ENCODE data around the gene HIRIP3. TPM values are rescaled to one million over a fixed set of nuclear protein-coding genes. Genes with fewer than 3 reads are reported as not detected.
"Not testable (repeated sequence)": the region's sequence is repeated elsewhere in the genome, so short reads cannot be mapped to it uniquely, and the experiment has no call there.

The HIRIP3 gene
- 10 to 100 TPM; 49.3 to 56.5 TPM for total RNA-seq

- H3K9me3 Mint-ChIP-seq (ENCODE audit: low read depth) = no peaks in the 10 kb centered on the region
- H3K36me3 Mint-ChIP-seq = peaks cover 35% of the 10 kb centered on the region
- peaks cover 34% of the 10 kb centered on the region for H3K4me1 Mint-ChIP-seq
- DNase-seq (peak; percentile 93), ATAC-seq (peak; percentile 73)
- H3K27me3 Mint-ChIP-seq = no peaks in the 10 kb centered on the region
- H3K4me3 Mint-ChIP-seq = peak within 1 kb of the TSS; percentile 98
- CTCF ChIA-PET = interaction anchor here (1.3 to 3.9 kb wide), 10 partner anchors 10 to 295 kb away, joined by 3 to 17 read pairs (median 4); partner anchors contain the start of genes ALDOA, TAOK2, TLCD3B and TMEM219
- peak within 1 kb of the TSS; percentile 99 for H3K27ac Mint-ChIP-seq
Measured at GRCh38 chr16:29995324-29995910, at the start of gene HIRIP3. Gene HIRIP3 (minus strand): TSS chr16:29995617. CDS start chr16:29995605, 12 bp downstream.

- Mint-ChIP-seq H3K4me3 (no peak overlapping the region), H3K27ac (no peak overlapping the region), H3K27me3 (peaks cover 19% of the 10 kb centered on the region), H3K36me3 (no peaks in the 10 kb centered on the region), H3K4me1 (peaks cover 5% of the 10 kb centered on the region), H3K9me3 (ENCODE audit: low read depth) (peaks cover 3% of the 10 kb centered on the region)
- no peak for ATAC-seq
- DNase-seq = no peak
- CTCF ChIA-PET = interaction anchor here (1.1 to 6.0 kb wide), 3 partner anchors 10 to 101 kb away, joined by 4 to 37 read pairs (median 4); partner anchors contain the start of genes ALDOA and TLCD3B
Measured at GRCh38 chr16:30041841-30042240, 46.4 kb upstream of the HIRIP3 start.

GRCh38 chr16:30040690-30041089 lies 45.3 kb upstream of the HIRIP3 start:
- CTCF ChIA-PET = interaction anchor here (1.1 to 6.0 kb wide), 3 partner anchors 9 to 102 kb away, joined by 4 to 37 read pairs (median 4); partner anchors contain the start of gene TLCD3B
- not testable (repeated sequence) for H3K9me3 Mint-ChIP-seq (ENCODE audit: low read depth); H3K36me3 Mint-ChIP-seq; ATAC-seq; DNase-seq; H3K27ac Mint-ChIP-seq; H3K4me1 Mint-ChIP-seq; H3K4me3 Mint-ChIP-seq
- H3K27me3 Mint-ChIP-seq = peaks cover 23% of the 10 kb centered on the region

GRCh38 chr16:30040221-30040620 lies 44.8 kb upstream of the HIRIP3 start:
- no peak for ATAC-seq
- Mint-ChIP-seq H3K27me3 (peaks cover 28% of the 10 kb centered on the region), H3K36me3 (no peaks in the 10 kb centered on the region), H3K27ac (no peak overlapping the region), H3K9me3 (ENCODE audit: low read depth) (peaks cover 2% of the 10 kb centered on the region), H3K4me1 (peaks cover 6% of the 10 kb centered on the region), H3K4me3 (no peak overlapping the region)
- no peak for DNase-seq
- CTCF ChIA-PET = interaction anchor here (1.4 to 6.0 kb wide), 2 partner anchors 8 to 13 kb away, joined by 4 to 37 read pairs; partner anchors contain the start of gene TLCD3B

- no peak for DNase-seq
- H3K9me3 Mint-ChIP-seq (ENCODE audit: low read depth) = no peaks in the 10 kb centered on the region
- ATAC-seq = no peak
- peaks cover 57% of the 10 kb centered on the region for H3K27me3 Mint-ChIP-seq
- H3K36me3 Mint-ChIP-seq = no peaks in the 10 kb centered on the region
- no peak overlapping the region for H3K27ac Mint-ChIP-seq
- peaks cover 21% of the 10 kb centered on the region for H3K4me1 Mint-ChIP-seq
- H3K4me3 Mint-ChIP-seq = no peak overlapping the region
- CTCF ChIA-PET = interaction anchor here (1.1 to 4.1 kb wide), 13 partner anchors 9 to 332 kb away, joined by 3 to 40 read pairs (median 11); partner anchors contain the start of genes HIRIP3, INO80E and TBX6
Measured at GRCh38 chr16:30033270-30033669, 37.9 kb upstream of the HIRIP3 start.

- DNase-seq (peak; percentile 80), ATAC-seq (peak; percentile 70)
- no peak overlapping the region for H3K4me3 Mint-ChIP-seq
- CTCF ChIA-PET = interaction anchor here (0.6 to 4.1 kb wide), 53 partner anchors 9 to 1048 kb away, joined by 3 to 40 read pairs (median 5); partner anchors contain the start of genes ALDOA, ASPHD1, C16orf92 and CDIPT
- no peaks in the 10 kb centered on the region for H3K36me3 Mint-ChIP-seq
- H3K27me3 Mint-ChIP-seq = peaks cover 64% of the 10 kb centered on the region
- H3K9me3 Mint-ChIP-seq (ENCODE audit: low read depth) = no peaks in the 10 kb centered on the region
- no peak overlapping the region for H3K27ac Mint-ChIP-seq
- peaks cover 21% of the 10 kb centered on the region for H3K4me1 Mint-ChIP-seq
Measured at GRCh38 chr16:30032083-30032819, 36.8 kb upstream of the HIRIP3 start.

- Mint-ChIP-seq H3K36me3 (no peaks in the 10 kb centered on the region), H3K9me3 (ENCODE audit: low read depth) (no peaks in the 10 kb centered on the region), H3K27ac (no peak overlapping the region), H3K4me1 (peaks cover 21% of the 10 kb centered on the region), H3K27me3 (peaks cover 70% of the 10 kb centered on the region), H3K4me3 (no peak overlapping the region)
- DNase-seq = no peak
- CTCF ChIA-PET = interaction anchor here (0.6 to 4.1 kb wide), 35 partner anchors 8 to 915 kb away, joined by 3 to 40 read pairs (median 6); partner anchors contain the start of genes ALDOA, ASPHD1, C16orf92 and CDIPT
- ATAC-seq = no peak
Measured at GRCh38 chr16:30031477-30031918, 36.1 kb upstream of the HIRIP3 start.

- H3K36me3 Mint-ChIP-seq = no peaks in the 10 kb centered on the region
- no peak for ATAC-seq
- peaks cover 67% of the 10 kb centered on the region for H3K27me3 Mint-ChIP-seq
- no peak for DNase-seq
- CTCF ChIA-PET = interaction anchor here (0.7 to 4.1 kb wide), 17 partner anchors 8 to 339 kb away, joined by 3 to 40 read pairs (median 12); partner anchors contain the start of genes ALDOA, C16orf92, HIRIP3 and INO80E
- no peak within 1 kb of the TSS for H3K4me3 Mint-ChIP-seq
- peaks cover 21% of the 10 kb centered on the region for H3K4me1 Mint-ChIP-seq
- H3K9me3 Mint-ChIP-seq (ENCODE audit: low read depth) = no peaks in the 10 kb centered on the region
- H3K27ac Mint-ChIP-seq = no peak within 1 kb of the TSS
Measured at GRCh38 chr16:30030841-30031413, 35.5 kb upstream of the HIRIP3 start, which contains the start of gene TLCD3B. Gene TLCD3B (minus strand): TSS chr16:30031271. CDS start chr16:30030527, 744 bp downstream.

GRCh38 chr16:30030011-30030685 lies 34.7 kb upstream of the HIRIP3 start:
- no peaks in the 10 kb centered on the region for H3K36me3 Mint-ChIP-seq
- H3K27me3 Mint-ChIP-seq = peaks cover 65% of the 10 kb centered on the region
- DNase-seq (no peak), ATAC-seq (no peak)
- no peaks in the 10 kb centered on the region for H3K9me3 Mint-ChIP-seq (ENCODE audit: low read depth)
- CTCF ChIA-PET = interaction anchor here (0.6 to 4.1 kb wide), 4 partner anchors 9 to 181 kb away, joined by 3 to 39 read pairs (median 28); no protein-coding TSS in a partner anchor
- H3K27ac Mint-ChIP-seq = no peak overlapping the region
- no peak overlapping the region for H3K4me3 Mint-ChIP-seq
- peaks cover 17% of the 10 kb centered on the region for H3K4me1 Mint-ChIP-seq

- peaks cover 61% of the 10 kb centered on the region for H3K27me3 Mint-ChIP-seq
- CTCF ChIA-PET = no interaction called here
- H3K27ac Mint-ChIP-seq = no peak overlapping the region
- no peaks in the 10 kb centered on the region for H3K9me3 Mint-ChIP-seq (ENCODE audit: low read depth)
- ATAC-seq (no peak), DNase-seq (peak; percentile 62)
- no peak overlapping the region for H3K4me3 Mint-ChIP-seq
- H3K4me1 Mint-ChIP-seq = peaks cover 10% of the 10 kb centered on the region
- H3K36me3 Mint-ChIP-seq = no peaks in the 10 kb centered on the region
Measured at GRCh38 chr16:30028438-30029076, 33.1 kb upstream of the HIRIP3 start.

GRCh38 chr16:30027588-30028437 lies 32.4 kb upstream of the HIRIP3 start:
- Mint-ChIP-seq H3K36me3 (no peaks in the 10 kb centered on the region), H3K27me3 (peaks cover 58% of the 10 kb centered on the region)
- CTCF ChIA-PET = no interaction called here

More at GRCh38 chr16:30027588-30028437, 32.4 kb upstream of the HIRIP3 start:
- DNase-seq (no peak), ATAC-seq (no peak)
- Mint-ChIP-seq H3K9me3 (ENCODE audit: low read depth) (no peaks in the 10 kb centered on the region), H3K4me3 (no peak overlapping the region), H3K4me1 (peaks cover 4% of the 10 kb centered on the region), H3K27ac (no peak overlapping the region)
